Measurements from ENCODE around the gene INA. TPM values are rescaled to one million over a fixed set of nuclear protein-coding genes. Genes with fewer than 3 reads are reported as not detected.

Gene INA
- total RNA-seq, 1 experiment from 2014 or later = not detected

DNA sequence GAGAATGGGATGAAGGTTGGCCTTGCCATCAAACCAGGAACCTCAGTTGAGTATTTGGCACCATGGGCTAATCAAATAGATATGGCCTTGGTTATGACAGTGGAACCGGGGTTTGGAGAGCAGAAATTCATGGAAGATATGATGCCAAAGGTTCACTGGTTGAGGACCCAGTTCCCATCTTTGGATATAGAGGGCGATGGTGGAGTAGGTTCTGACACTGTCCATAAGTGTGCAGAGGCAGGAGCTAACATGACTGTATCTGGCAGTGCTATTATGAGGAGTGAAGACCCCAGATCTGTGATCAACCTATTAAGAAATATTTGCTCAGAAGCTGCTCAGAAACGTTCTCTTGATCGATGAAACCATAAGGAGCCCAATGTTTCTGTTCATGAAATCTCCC, 30.6 kb upstream of the INA start:
- Histone ChIP-seq H3K4me1 (ENCODE audit: control insufficient read depth in 1 of 2, insufficient read depth in 2 of 2, low read length in 2 of 2) (peaks cover 12 to 21% of the 10 kb centered on the region in 2 experiments), H3K9ac (ENCODE audit: low read length) (no peak overlapping the region), H2AFZ (ENCODE audit: low read depth, low read length, poor library complexity, severe bottlenecking) (no peak overlapping the region), H3K9me2 (ENCODE audit: insufficient read depth) (no peaks in the 10 kb centered on the region), H3K27me3 (ENCODE audit: insufficient read depth, low read length) (no peaks in the 10 kb centered on the region), H3K79me2 (ENCODE audit: insufficient read depth, low read length) (no peaks in the 10 kb centered on the region), H3K4me3 (replicated peaks in 1 of 2; ENCODE audit: low read depth in 1 of 2, low read length in 2 of 2) (no peak overlapping the region), H3K36me3 (ENCODE audit: control insufficient read depth in 1 of 2, insufficient read depth in 2 of 2, low read length in 2 of 2) (no peaks in the 10 kb centered on the region), H3K27ac (ENCODE audit: low read depth, low read length) (no peak overlapping the region), H3K4me2 (ENCODE audit: low read length) (no peak overlapping the region), H4K20me1 (ENCODE audit: insufficient read depth) (no peaks in the 10 kb centered on the region), H3K9me3 (ENCODE audit: control insufficient read depth in 1 of 2, insufficient read depth in 1 of 2, low read depth in 1 of 2, low read length in 2 of 2) (peaks cover 0 to 4% of the 10 kb centered on the region in 2 experiments; a peak in 1 of 4 replicates)
- ChIA-PET CTCF (interaction anchor here (0.7 to 3.8 kb wide), 5 partner anchors 8 to 329 kb away, joined by 3 to 27 read pairs (median 3); no protein-coding TSS in a partner anchor), RAD21 (ENCODE audit: low non-redundant PET in 1 of 2, low total read pairs in 2 of 2, uncharacterized antibody in 2 of 2, unreplicated experiment in 2 of 2) (interaction anchor here in 1 of 2 experiments (0.6 to 0.7 kb wide), 2 partner anchors 9 to 88 kb away, joined by 3 read pairs; no protein-coding TSS in a partner anchor), POLR2A (interaction anchor here (1.0 kb wide), 1 partner anchor 9 kb away, joined by 3 read pairs; no protein-coding TSS in a partner anchor)
- DNase-seq (ENCODE audit: low read depth, low spot score) (no peak), ATAC-seq (peak; percentile 41)
- TF ChIP-seq, protein P1, sequence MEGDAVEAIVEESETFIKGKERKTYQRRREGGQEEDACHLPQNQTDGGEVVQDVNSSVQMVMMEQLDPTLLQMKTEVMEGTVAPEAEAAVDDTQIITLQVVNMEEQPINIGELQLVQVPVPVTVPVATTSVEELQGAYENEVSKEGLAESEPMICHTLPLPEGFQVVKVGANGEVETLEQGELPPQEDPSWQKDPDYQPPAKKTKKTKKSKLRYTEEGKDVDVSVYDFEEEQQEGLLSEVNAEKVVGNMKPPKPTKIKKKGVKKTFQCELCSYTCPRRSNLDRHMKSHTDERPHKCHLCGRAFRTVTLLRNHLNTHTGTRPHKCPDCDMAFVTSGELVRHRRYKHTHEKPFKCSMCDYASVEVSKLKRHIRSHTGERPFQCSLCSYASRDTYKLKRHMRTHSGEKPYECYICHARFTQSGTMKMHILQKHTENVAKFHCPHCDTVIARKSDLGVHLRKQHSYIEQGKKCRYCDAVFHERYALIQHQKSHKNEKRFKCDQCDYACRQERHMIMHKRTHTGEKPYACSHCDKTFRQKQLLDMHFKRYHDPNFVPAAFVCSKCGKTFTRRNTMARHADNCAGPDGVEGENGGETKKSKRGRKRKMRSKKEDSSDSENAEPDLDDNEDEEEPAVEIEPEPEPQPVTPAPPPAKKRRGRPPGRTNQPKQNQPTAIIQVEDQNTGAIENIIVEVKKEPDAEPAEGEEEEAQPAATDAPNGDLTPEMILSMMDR (IDR thresholded peaks at IDR 0.05 in 2 of 3, conservative IDR thresholded peaks at IDR 0.05 in 1 of 3; ENCODE audit: borderline replicate concordance in 1 of 3, insufficient read depth in 1 of 3, low read depth in 2 of 3, low read length in 2 of 3) = peak in 2 of 3 experiments; percentile 37 to 47; a peak in 4 of 6 replicates
- TF ChIP-seq, protein P2, sequence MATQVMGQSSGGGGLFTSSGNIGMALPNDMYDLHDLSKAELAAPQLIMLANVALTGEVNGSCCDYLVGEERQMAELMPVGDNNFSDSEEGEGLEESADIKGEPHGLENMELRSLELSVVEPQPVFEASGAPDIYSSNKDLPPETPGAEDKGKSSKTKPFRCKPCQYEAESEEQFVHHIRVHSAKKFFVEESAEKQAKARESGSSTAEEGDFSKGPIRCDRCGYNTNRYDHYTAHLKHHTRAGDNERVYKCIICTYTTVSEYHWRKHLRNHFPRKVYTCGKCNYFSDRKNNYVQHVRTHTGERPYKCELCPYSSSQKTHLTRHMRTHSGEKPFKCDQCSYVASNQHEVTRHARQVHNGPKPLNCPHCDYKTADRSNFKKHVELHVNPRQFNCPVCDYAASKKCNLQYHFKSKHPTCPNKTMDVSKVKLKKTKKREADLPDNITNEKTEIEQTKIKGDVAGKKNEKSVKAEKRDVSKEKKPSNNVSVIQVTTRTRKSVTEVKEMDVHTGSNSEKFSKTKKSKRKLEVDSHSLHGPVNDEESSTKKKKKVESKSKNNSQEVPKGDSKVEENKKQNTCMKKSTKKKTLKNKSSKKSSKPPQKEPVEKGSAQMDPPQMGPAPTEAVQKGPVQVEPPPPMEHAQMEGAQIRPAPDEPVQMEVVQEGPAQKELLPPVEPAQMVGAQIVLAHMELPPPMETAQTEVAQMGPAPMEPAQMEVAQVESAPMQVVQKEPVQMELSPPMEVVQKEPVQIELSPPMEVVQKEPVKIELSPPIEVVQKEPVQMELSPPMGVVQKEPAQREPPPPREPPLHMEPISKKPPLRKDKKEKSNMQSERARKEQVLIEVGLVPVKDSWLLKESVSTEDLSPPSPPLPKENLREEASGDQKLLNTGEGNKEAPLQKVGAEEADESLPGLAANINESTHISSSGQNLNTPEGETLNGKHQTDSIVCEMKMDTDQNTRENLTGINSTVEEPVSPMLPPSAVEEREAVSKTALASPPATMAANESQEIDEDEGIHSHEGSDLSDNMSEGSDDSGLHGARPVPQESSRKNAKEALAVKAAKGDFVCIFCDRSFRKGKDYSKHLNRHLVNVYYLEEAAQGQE (IDR thresholded peaks at IDR 0.05; ENCODE audit: low read depth) = no peak
- no TSS peak for BruUV-seq (replicated peaks)
- intact Hi-C loops (cut with micrococcal nuclease) = loop anchor here (1.0 to 2.0 kb wide), 2 partner anchors 88 to 150 kb away; partner anchors contain the start of genes ATP5MK and PDCD11

All from HCT116 (cell line).